Neural cell (in vitro differentiated cells): ENCODE results near the gene HS6ST1. TPM values are rescaled to one million over a fixed set of nuclear protein-coding genes. Genes with fewer than 3 reads are reported as not detected.
"Not testable (repeated sequence)": the region's sequence is repeated elsewhere in the genome, so short reads cannot be mapped to it uniquely, and the experiment has no call there.

Experiments
- H2AFZ ChIP-seq: fragments of 200-600, 300-800 bp; sonication (generic), shearing (Covaris generic); 2 replicates; pipeline ENCODE4 v1.6.0; 2014; ENCODE audit warnings: low read depth, mild to moderate bottlenecking, antibody characterized with exemption, low read length, moderate library complexity
- H3F3A ChIP-seq: fragments of 200-600 bp; shearing (Covaris generic); 2 replicates; pipeline ENCODE4 v1.6.1; 2016; ENCODE audit warnings: mild to moderate bottlenecking, moderate library complexity, mixed read lengths, antibody characterized with exemption, low read length; ENCODE audit not compliant: insufficient read depth, poor library complexity, severe bottlenecking
- H3K27ac ChIP-seq: fragments of 200-600, 300-800 bp; sonication (generic), shearing (Covaris generic); 2 replicates; pipeline ENCODE4 v1.5.1; 2014; ENCODE audit warnings: mild to moderate bottlenecking, low read length, moderate library complexity
- H3K27me3 ChIP-seq: fragments of 300-800, 200-600 bp; sonication (generic), shearing (Covaris generic); 2 replicates; pipeline ENCODE4 v1.6.0; 2014; ENCODE audit warnings: mild to moderate bottlenecking, low read depth, low read length, moderate library complexity; ENCODE audit not compliant: insufficient read depth
- H3K36me3 ChIP-seq: fragments of 300-800, 200-600 bp; sonication (generic), shearing (Covaris generic); 2 replicates; pipeline ENCODE4 v1.5.1; 2014; ENCODE audit warnings: mild to moderate bottlenecking, antibody characterized with exemption, low read length, moderate library complexity; ENCODE audit not compliant: insufficient read depth
- H3K4me2 ChIP-seq: fragments of 300-800, 200-600 bp; sonication (generic), shearing (Covaris generic); 2 replicates; pipeline ENCODE4 v1.6.0; 2014; ENCODE audit warnings: mild to moderate bottlenecking, low read length
- H3K4me3 ChIP-seq: fragments of 300-800, 200-600 bp; sonication (generic), shearing (Covaris generic); 2 replicates; pipeline ENCODE4 v1.5.1; 2014; ENCODE audit warnings: mild to moderate bottlenecking, low read length, moderate library complexity
- H3K79me2 ChIP-seq: fragments of 200-600 bp; shearing (Covaris generic); replicated peaks from 2 replicates; pipeline ENCODE4 v1.6.0; 2014; ENCODE audit warnings: mild to moderate bottlenecking, low read length, moderate library complexity; ENCODE audit not compliant: insufficient read depth
- H3K9ac ChIP-seq: fragments of 300-800, 200-600 bp; sonication (generic), shearing (Covaris generic); 2 replicates; pipeline ENCODE4 v1.6.1; 2016; ENCODE audit warnings: mild to moderate bottlenecking, low read length, mixed read lengths
- H3K9me2 ChIP-seq: fragments of 200-600 bp; shearing (Covaris generic); 2 replicates; pipeline ENCODE4 v1.6.1; 2016; ENCODE audit warnings: mild to moderate bottlenecking, low read length, mixed read lengths; ENCODE audit not compliant: insufficient read depth
- H3K9me3 ChIP-seq: fragments of 200-600, 300-800 bp; sonication (generic), shearing (Covaris generic); 2 replicates; pipeline ENCODE4 v1.6.1; 2016; ENCODE audit warnings: mild to moderate bottlenecking, mixed run types, low read length, moderate library complexity, mixed read lengths
- H4K20me1 ChIP-seq: fragments of 200-600 bp; shearing (Covaris generic); 2 replicates; pipeline ENCODE4 v1.6.1; 2016; ENCODE audit warnings: mild to moderate bottlenecking, mixed run types; ENCODE audit not compliant: insufficient read depth
- EP300 ChIP-seq: fragments of 450-650 bp; conservative IDR thresholded peaks from 2 replicates; pipeline ENCODE4 v1.6.1; 2014; ENCODE audit warnings: antibody characterized with exemption, mild to moderate bottlenecking, moderate library complexity; ENCODE audit not compliant: poor library complexity, severe bottlenecking
- EZH2 ChIP-seq: fragments of 200-600, 300-800 bp; shearing (Covaris generic), sonication (generic); IDR thresholded peaks from 2 replicates; pipeline ENCODE4 v1.6.1; 2014; ENCODE audit warnings: antibody characterized with exemption, low read length, borderline replicate concordance, mild to moderate bottlenecking; ENCODE audit not compliant: insufficient read depth, poor library complexity, severe bottlenecking
- MXI1 ChIP-seq: fragments of 450-650 bp; conservative IDR thresholded peaks from 2 replicates; pipeline ENCODE4 v1.6.1; 2014; ENCODE audit warnings: antibody characterized with exemption, mild to moderate bottlenecking; ENCODE audit not compliant: poor library complexity, severe bottlenecking
- POLR2AphosphoS5 ChIP-seq: IDR thresholded peaks from 2 replicates; pipeline ENCODE4 v1.6.1; 2012
- RAD21 ChIP-seq: fragments of 450-650 bp; conservative IDR thresholded peaks from 2 replicates; pipeline ENCODE4 v1.6.1; 2014; ENCODE audit warnings: antibody characterized with exemption, mild to moderate bottlenecking, moderate library complexity
- SMC3 ChIP-seq: fragments of 450-650 bp; conservative IDR thresholded peaks from 2 replicates; pipeline ENCODE4 v1.6.1; 2014; ENCODE audit warnings: antibody characterized with exemption, mild to moderate bottlenecking, moderate library complexity; ENCODE audit not compliant: poor library complexity
- TAF1 ChIP-seq: IDR thresholded peaks from 2 replicates; pipeline ENCODE4 v1.6.1; 2012; ENCODE audit warnings: low read depth
- polyA plus RNA-seq: library from polyadenylated mRNA; depleted of rRNA; stranded (reverse); fragments of >200 nt; gene quantifications from 2 replicates; pipeline ENCODE4 v1.2.3, GENCODE V29; 2014
- TF ChIP-seq, protein P1 (sequence below): IDR thresholded peaks from 2 replicates; pipeline ENCODE4 v1.6.1; 2012; ENCODE audit warnings: borderline replicate concordance
- TF ChIP-seq, protein P2 (sequence below): fragments of 450-650 bp; IDR thresholded peaks from 2 replicates; pipeline ENCODE4 v1.5.1; 2014; ENCODE audit warnings: antibody characterized with exemption, mild to moderate bottlenecking, moderate library complexity; ENCODE audit not compliant: poor library complexity, severe bottlenecking

The HS6ST1 gene
- polyA plus RNA-seq, 1 donor from 2014 or later, result 44.1 TPM

DNA sequence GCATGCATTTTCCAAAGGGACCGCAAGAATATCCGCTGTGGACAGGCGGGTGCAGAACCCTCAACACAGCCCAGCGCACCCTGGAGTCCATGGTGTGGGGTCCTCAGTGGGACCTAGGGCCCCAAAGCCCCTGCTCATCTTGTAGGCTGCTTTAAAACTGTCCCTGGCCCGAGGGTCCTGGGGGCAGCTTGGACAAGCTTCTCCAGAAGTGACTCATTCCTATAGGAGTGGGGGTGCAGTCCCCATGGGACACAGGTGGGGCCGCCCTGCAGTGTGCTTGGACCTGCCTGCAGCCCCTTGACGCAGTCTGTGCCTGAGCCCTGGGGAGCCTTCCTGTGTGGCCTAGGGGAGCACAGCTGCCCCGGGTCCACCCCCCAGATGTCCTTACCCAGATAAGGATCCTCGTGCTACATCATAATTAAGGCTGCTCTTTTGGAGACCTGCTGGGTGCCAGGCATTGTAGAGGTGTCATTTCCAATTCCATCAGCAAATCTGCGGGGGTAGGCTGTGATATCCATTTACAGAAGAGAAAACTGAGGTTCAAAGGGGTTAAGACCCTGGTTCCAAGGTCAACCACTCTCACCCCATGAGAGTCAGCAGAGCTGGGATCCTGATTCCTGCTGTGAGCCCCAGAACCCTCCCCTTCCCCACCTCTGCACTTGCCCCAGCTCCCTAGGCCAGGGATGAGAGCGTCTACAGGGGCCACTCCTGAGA, 1.7 kb upstream of the HS6ST1 start:
- H3K9me2 ChIP-seq, result no peaks in the 10 kb centered on the region
- H2AFZ ChIP-seq, result no peak overlapping the region
- no peaks in the 10 kb centered on the region for H3K36me3 ChIP-seq
- no peak overlapping the region for H3K4me3 ChIP-seq
- H3K79me2 ChIP-seq, result peaks cover 25% of the 10 kb centered on the region
- no peaks in the 10 kb centered on the region for H3F3A ChIP-seq
- no peak overlapping the region for H3K4me2 ChIP-seq
- no peak overlapping the region for H3K9ac ChIP-seq
- H4K20me1 ChIP-seq, result no peaks in the 10 kb centered on the region
- no peaks in the 10 kb centered on the region for H3K27me3 ChIP-seq
- no peaks in the 10 kb centered on the region for H3K9me3 ChIP-seq
- TF ChIP-seq, protein P1, sequence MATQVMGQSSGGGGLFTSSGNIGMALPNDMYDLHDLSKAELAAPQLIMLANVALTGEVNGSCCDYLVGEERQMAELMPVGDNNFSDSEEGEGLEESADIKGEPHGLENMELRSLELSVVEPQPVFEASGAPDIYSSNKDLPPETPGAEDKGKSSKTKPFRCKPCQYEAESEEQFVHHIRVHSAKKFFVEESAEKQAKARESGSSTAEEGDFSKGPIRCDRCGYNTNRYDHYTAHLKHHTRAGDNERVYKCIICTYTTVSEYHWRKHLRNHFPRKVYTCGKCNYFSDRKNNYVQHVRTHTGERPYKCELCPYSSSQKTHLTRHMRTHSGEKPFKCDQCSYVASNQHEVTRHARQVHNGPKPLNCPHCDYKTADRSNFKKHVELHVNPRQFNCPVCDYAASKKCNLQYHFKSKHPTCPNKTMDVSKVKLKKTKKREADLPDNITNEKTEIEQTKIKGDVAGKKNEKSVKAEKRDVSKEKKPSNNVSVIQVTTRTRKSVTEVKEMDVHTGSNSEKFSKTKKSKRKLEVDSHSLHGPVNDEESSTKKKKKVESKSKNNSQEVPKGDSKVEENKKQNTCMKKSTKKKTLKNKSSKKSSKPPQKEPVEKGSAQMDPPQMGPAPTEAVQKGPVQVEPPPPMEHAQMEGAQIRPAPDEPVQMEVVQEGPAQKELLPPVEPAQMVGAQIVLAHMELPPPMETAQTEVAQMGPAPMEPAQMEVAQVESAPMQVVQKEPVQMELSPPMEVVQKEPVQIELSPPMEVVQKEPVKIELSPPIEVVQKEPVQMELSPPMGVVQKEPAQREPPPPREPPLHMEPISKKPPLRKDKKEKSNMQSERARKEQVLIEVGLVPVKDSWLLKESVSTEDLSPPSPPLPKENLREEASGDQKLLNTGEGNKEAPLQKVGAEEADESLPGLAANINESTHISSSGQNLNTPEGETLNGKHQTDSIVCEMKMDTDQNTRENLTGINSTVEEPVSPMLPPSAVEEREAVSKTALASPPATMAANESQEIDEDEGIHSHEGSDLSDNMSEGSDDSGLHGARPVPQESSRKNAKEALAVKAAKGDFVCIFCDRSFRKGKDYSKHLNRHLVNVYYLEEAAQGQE, result no peak
- TF ChIP-seq EP300, result no peak
- TF ChIP-seq EZH2, result no peak
- H3K27ac ChIP-seq, result no peak overlapping the region

DNA sequence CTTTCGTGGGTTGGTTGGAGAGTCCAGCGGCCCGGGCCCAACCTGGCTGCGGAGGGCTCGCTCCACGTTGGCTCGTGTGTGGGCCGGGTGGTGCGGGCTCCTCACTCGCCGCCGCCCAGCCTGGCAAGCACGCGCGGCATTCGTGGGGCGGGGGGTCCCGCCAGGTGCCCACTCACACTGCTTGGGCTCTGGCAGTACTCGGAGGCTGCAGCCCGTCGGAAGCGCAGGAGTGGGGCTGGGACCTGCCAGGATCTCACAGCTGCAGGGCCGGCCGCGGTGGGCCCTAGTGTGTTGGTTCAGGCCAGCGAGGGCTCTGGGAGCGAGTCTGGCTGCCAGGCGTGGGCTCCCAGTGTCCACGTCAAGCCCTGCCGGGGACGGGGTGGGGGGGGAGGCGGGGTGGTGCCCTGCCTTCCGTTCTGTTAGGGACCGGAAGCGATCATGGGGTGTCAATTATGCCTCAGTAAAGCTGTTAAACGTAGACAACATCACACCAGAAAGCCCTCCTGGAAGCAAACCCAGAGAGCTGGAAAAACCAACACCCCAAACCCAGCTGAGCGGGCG, 1.0 kb upstream of the HS6ST1 start:
- Histone ChIP-seq H4K20me1 (no peaks in the 10 kb centered on the region), H3F3A (no peaks in the 10 kb centered on the region), H3K79me2 (peaks cover 31% of the 10 kb centered on the region), H3K27me3 (no peaks in the 10 kb centered on the region), H3K27ac (no peak overlapping the region), H2AFZ (no peak overlapping the region), H3K9me2 (no peaks in the 10 kb centered on the region), H3K9ac (peak overlapping the region; percentile 71), H3K36me3 (no peaks in the 10 kb centered on the region), H3K4me3 (peak overlapping the region; percentile 79), H3K4me2 (no peak overlapping the region), H3K9me3 (no peaks in the 10 kb centered on the region)
- TF ChIP-seq, protein P1, result no peak
- TF ChIP-seq SMC3 (no peak), POLR2AphosphoS5 (no peak), EP300 (no peak), MXI1 (no peak), TAF1 (no peak), RAD21 (no peak), EZH2 (no peak)
- TF ChIP-seq, protein P2, sequence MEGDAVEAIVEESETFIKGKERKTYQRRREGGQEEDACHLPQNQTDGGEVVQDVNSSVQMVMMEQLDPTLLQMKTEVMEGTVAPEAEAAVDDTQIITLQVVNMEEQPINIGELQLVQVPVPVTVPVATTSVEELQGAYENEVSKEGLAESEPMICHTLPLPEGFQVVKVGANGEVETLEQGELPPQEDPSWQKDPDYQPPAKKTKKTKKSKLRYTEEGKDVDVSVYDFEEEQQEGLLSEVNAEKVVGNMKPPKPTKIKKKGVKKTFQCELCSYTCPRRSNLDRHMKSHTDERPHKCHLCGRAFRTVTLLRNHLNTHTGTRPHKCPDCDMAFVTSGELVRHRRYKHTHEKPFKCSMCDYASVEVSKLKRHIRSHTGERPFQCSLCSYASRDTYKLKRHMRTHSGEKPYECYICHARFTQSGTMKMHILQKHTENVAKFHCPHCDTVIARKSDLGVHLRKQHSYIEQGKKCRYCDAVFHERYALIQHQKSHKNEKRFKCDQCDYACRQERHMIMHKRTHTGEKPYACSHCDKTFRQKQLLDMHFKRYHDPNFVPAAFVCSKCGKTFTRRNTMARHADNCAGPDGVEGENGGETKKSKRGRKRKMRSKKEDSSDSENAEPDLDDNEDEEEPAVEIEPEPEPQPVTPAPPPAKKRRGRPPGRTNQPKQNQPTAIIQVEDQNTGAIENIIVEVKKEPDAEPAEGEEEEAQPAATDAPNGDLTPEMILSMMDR, result no peak

DNA sequence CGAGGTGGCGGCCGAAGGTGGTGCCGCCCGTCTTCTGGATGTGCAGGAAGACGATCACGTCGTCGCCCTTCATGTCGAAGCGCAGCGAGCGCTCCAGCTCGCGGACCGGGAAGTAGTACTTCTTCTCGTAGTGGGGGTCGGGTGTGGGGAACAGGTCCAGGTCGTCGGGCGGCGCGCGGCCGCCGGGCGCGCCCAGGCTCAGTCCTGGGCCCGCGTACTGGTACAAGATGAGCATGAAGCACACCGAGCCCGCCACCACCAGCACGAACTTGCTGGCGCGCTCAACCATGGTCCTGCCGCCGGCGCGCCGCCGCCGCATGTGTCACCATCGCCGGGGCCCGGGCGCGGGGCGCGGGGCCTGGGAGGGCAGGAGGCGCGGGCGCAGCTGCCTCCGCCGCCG, 423 bp downstream of the HS6ST1 start:
- not testable (repeated sequence) for H3K9me3 ChIP-seq, H3K4me2 ChIP-seq, H3K36me3 ChIP-seq, H2AFZ ChIP-seq, H3K27me3 ChIP-seq, H3F3A ChIP-seq, H3K27ac ChIP-seq, H3K9me2 ChIP-seq, H4K20me1 ChIP-seq
- Histone ChIP-seq H3K4me3 (peak overlapping the region; percentile 97), H3K79me2 (peaks cover 46% of the 10 kb centered on the region), H3K9ac (peak overlapping the region; percentile 83)
